ENCODE results near the gene SMAD2.

DNA sequence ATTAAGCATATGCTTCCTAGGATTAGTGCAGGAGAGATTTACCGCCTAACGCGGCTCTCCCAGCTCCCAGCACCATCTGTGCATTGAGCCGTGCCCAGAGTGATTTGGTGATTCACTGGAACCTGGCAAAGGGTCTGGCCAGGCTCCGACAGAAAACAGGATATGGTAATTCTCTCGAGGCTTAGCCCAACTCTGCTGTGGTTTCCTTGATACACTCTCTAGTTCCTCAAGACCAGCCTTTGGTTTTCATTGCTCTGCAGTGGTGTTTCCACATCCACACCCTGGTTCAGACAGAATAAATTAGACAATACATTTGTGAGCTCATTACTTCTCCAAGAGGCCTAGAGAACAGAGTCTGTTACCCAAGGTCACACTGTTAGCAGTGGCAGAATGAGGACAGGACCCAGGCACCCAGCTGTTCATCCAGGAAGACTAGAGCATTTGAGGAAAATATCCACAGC, 23.0 kb upstream of the SMAD2 start:
- TF ChIP-seq, protein P1, sequence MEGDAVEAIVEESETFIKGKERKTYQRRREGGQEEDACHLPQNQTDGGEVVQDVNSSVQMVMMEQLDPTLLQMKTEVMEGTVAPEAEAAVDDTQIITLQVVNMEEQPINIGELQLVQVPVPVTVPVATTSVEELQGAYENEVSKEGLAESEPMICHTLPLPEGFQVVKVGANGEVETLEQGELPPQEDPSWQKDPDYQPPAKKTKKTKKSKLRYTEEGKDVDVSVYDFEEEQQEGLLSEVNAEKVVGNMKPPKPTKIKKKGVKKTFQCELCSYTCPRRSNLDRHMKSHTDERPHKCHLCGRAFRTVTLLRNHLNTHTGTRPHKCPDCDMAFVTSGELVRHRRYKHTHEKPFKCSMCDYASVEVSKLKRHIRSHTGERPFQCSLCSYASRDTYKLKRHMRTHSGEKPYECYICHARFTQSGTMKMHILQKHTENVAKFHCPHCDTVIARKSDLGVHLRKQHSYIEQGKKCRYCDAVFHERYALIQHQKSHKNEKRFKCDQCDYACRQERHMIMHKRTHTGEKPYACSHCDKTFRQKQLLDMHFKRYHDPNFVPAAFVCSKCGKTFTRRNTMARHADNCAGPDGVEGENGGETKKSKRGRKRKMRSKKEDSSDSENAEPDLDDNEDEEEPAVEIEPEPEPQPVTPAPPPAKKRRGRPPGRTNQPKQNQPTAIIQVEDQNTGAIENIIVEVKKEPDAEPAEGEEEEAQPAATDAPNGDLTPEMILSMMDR (conservative IDR thresholded peaks at IDR 0.05; ENCODE audit: low read length) = no peak
- no peak for TF ChIP-seq EZH2phosphoT487 (IDR thresholded peaks at IDR 0.05; ENCODE audit: borderline replicate concordance)

All from Loucy (cell line).